Progenitor cell of endocrine pancreas (in vitro differentiated cells): ENCODE data around the gene STK32C. TPM values are rescaled to one million over a fixed set of nuclear protein-coding genes. Genes with fewer than 3 reads are reported as not detected.

Source experiments
- DNase-seq: peaks from one replicate; pipeline ENCODE4 v3.0.0; 2021; ENCODE audit warnings: low spot score; ENCODE audit not compliant: unreplicated experiment
- H3K27ac Mint-ChIP-seq: 2 replicates; pipeline ENCODE4 v1.8.0; 2021; ENCODE audit warnings: mild to moderate bottlenecking, moderate library complexity, mixed read lengths
- H3K27me3 Mint-ChIP-seq: 2 replicates; pipeline ENCODE4 v1.8.0; 2021; ENCODE audit warnings: mixed read lengths
- H3K36me3 Mint-ChIP-seq: 2 replicates; pipeline ENCODE4 v1.8.0; 2022; ENCODE audit warnings: mixed read lengths; ENCODE audit not compliant: insufficient read depth
- H3K4me1 Mint-ChIP-seq: 2 replicates; pipeline ENCODE4 v1.8.0; 2021; ENCODE audit warnings: low read depth, mixed read lengths
- H3K4me3 Mint-ChIP-seq: 2 replicates; pipeline ENCODE4 v1.8.0; 2021; ENCODE audit warnings: low read depth, mild to moderate bottlenecking, moderate library complexity, mixed read lengths
- H3K9me3 Mint-ChIP-seq: 2 replicates; pipeline ENCODE4 v1.8.0; 2021; ENCODE audit warnings: low read depth, mixed read lengths
- CTCF ChIP-seq: fragments of 200-600 bp; sonication (generic); IDR thresholded peaks from one replicate; pipeline ENCODE4 v1.5.0; 2021; ENCODE audit warnings: antibody characterized with exemption, mild to moderate bottlenecking; ENCODE audit not compliant: unreplicated experiment
- total RNA-seq: library from RNA; stranded (reverse); gene quantifications from 2 replicates; pipeline ENCODE4 v1.2.1, GENCODE V29; 2021

STK32C gene
- total RNA-seq, 1 donor from 2014 or later = 10.0 TPM

- no peak for TF ChIP-seq CTCF
- H3K27me3 Mint-ChIP-seq = no peaks in the 10 kb centered on the region
Observed at GRCh38 chr10:132213917-132214316, 93.8 kb downstream of the STK32C start.

GRCh38 chr10:132212816-132213215 lies 94.9 kb downstream of the STK32C start:
- peaks cover 11% of the 10 kb centered on the region for H3K36me3 Mint-ChIP-seq
- no peaks in the 10 kb centered on the region for H3K4me1 Mint-ChIP-seq

More at GRCh38 chr10:132213917-132214316, 93.8 kb downstream of the STK32C start:
- no peaks in the 10 kb centered on the region for H3K4me1 Mint-ChIP-seq
- peaks cover 27% of the 10 kb centered on the region for H3K9me3 Mint-ChIP-seq
- DNase-seq = no peak
- no peak overlapping the region for H3K4me3 Mint-ChIP-seq
- H3K36me3 Mint-ChIP-seq = peaks cover 11% of the 10 kb centered on the region
- no peak overlapping the region for H3K27ac Mint-ChIP-seq

GRCh38 chr10:132211246-132211645 lies 96.5 kb downstream of the STK32C start:
- Mint-ChIP-seq H3K36me3 (peaks cover 9% of the 10 kb centered on the region), H3K4me1 (no peaks in the 10 kb centered on the region), H3K27ac (no peak overlapping the region), H3K9me3 (peaks cover 17% of the 10 kb centered on the region), H3K27me3 (no peaks in the 10 kb centered on the region), H3K4me3 (no peak overlapping the region)
- TF ChIP-seq CTCF = no peak
- DNase-seq = no peak

More at GRCh38 chr10:132212816-132213215, 94.9 kb downstream of the STK32C start:
- no peak for TF ChIP-seq CTCF
- Mint-ChIP-seq H3K4me3 (no peak overlapping the region), H3K9me3 (peaks cover 22% of the 10 kb centered on the region), H3K27ac (no peak overlapping the region), H3K27me3 (no peaks in the 10 kb centered on the region)
- DNase-seq = no peak

GRCh38 chr10:132210766-132211165 lies 97.0 kb downstream of the STK32C start:
- Mint-ChIP-seq H3K27ac (no peak overlapping the region), H3K4me3 (no peak overlapping the region), H3K36me3 (peaks cover 9% of the 10 kb centered on the region), H3K4me1 (no peaks in the 10 kb centered on the region), H3K9me3 (peaks cover 17% of the 10 kb centered on the region), H3K27me3 (no peaks in the 10 kb centered on the region)
- no peak for DNase-seq
- TF ChIP-seq CTCF = no peak

- Mint-ChIP-seq H3K4me3 (no peak overlapping the region), H3K36me3 (peaks cover 5% of the 10 kb centered on the region), H3K27me3 (no peaks in the 10 kb centered on the region), H3K27ac (no peak overlapping the region), H3K9me3 (peaks cover 12% of the 10 kb centered on the region), H3K4me1 (no peaks in the 10 kb centered on the region)
- DNase-seq = no peak
- no peak for TF ChIP-seq CTCF
Observed at GRCh38 chr10:132209978-132210530, 97.7 kb downstream of the STK32C start.
